ENCODE measurements around the gene MDFIC.

MDFIC gene

DNA sequence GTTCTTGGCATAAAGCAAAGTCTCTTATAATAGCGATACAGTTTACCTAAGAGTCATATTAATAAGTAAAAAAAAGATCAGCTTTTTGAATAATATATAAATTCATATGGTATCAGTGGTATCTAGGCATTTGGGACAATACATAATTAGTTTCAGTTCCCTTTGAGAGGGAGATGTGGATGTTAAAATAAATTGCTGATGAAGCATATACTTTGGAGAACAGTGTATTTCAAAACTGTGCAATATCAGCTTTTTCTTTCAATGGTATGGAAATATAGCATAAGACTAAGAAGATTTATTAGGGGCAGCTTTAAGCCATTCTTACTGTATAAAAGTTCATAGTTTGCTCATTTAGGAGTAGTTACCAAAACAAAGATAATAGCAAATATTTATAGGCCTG lies 35.5 kb downstream of the MDFIC start:
- no peak for DNase-seq

DNA sequence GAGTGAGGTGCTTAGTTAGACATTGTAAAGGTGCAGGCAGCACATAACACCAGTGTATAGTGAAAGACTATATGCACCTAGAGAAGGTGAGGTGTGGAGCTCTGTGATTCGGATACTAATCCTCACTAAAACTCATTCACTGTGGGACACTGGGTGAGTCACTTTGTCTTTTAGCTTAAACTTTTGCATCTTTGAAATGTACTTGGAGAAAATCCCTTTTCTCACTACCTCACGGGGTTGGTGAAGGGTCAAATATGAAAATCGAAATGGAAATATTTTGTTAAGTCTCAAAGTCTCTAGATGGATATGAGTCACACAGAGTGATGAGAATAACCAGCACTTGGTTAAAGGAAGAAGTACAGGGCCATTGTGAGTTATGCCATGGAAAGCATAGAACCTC lies 38.0 kb downstream of the MDFIC start:
- DNase-seq, result no peak

DNA sequence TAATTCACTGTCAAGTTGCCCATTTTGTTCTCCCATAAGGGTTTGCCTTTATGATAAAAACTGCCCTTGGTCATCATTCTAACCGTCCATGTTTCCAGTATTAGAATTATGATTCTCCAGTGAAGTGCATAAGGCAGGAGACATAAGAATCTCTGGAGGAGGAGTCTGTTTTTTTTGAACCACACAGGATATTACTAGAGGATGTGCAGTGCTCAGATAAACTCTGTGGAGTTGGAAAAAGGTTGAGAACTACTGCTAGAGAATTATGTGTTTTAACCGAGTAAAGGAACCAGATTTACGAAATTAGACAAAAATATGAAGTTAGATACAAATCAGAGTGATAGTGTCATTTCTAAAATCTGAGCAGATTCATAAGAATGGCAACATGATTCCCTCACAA lies 40.5 kb downstream of the MDFIC start:
- no peak for DNase-seq

DNA sequence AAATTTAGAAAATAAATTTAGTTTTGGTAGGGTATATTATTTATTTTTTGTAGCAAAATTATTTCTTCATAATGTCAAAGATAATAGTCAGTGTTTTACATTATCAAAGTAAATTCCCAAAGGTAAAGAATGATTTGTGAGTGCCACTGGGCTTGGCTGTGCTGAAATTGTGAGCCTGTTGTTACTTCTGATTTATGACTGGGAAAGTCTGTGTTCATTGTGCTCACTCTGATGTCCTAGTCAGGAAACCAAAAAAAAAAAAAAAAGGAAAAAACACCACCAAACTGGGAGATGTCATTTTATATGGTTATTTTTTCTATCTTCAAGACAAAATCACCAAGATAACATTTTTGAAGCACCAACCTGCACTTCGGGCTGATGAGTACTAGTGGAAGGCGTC lies 44.3 kb downstream of the MDFIC start:
- DNase-seq, result no peak

DNA sequence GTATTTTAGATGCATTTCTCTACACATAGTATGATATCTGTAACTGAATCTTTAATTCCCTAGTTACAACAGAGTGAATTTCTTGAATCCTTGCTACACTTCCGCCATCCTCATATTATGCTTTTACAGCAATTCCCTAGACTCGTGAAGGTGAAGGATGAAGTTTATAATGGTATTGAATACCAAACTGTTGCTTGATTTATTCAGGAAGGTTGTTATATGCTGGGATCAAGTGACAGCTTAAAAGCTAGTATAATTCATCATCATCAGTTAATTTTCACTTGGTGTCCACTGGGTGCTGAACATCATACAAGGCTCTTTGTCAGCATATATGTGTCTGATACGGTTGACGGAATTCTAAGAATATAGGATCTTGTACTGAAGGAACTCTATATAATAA lies 47.2 kb downstream of the MDFIC start:
- DNase-seq, result no peak

DNA sequence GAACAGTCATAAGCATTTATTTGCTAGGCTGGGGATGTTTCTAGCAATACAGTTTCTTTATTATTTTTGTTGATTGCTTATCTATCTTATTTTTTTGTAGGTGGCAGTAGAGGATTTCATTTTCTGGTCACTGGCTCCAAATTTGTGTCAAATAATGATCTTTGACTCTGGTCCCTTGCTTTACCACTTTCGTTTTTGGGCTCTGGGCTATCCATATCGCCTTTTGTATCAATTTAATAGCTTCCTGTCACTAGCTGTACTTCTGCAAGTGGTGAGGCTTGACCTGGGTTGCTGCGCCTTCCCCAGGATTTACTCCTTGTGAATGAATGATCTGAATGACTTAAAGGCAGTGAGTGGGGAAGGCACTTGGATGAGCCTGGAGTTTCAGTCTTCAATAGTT lies 48.4 kb downstream of the MDFIC start:
- DNase-seq, result peak; percentile 39

DNA sequence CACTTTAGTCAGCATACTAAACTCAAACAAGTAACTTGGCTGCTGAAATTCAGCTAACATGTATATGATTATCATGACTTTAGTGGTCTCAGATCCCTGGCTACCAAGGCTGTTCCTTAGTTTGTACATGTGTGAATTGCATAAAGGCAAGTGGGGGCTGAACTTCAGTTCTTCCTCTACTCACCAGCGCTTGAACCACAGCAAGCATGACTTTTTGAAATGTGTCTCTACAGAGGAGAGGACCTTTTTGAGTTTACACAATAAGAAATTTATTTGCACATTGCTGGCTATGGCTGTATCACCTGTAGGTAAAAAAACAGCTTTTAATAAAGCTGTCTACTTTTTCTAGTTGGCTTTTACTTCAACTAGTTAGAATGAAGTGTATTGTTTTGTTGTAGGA lies 48.8 kb downstream of the MDFIC start:
- no peak for DNase-seq

DNA sequence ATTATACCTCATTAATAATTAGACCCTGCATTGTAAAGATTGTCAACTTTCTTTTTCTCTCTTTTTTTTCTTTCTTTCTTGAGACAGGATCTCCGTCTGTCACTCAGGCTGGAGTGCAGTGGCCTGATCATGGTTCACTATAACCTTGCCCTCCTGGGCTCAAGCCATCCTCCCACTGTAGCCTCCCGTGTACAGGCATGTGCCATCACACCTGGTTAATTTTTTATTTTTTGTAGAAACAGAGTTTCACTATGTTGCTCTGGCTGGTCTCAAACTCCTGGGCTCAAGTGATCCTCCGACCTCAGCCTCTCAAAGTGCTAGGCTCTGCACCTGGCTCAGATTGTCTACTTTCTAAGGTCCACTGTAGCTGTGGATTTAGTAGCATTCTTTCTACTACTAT lies 50.7 kb downstream of the MDFIC start:
- no peak for DNase-seq

DNA sequence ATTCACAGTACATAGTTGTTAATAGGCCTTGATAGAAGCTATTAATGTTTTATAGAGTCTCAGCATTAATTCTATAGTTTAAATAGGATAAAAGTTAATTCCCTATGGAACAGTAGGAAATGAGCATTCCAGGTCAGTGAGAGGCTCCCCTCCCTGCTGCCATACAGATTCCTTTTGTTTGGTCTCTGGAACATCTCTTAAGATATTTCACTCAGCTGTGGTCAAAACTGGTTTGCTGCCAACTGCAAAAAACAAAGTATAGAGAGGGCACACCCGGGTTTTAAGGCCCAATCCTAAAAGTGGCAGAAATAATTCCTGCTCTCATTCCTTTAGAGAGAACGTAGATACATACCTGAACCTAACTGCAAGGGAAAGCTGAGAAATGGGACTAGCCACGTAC lies 51.3 kb downstream of the MDFIC start:
- no peak for DNase-seq

DNA sequence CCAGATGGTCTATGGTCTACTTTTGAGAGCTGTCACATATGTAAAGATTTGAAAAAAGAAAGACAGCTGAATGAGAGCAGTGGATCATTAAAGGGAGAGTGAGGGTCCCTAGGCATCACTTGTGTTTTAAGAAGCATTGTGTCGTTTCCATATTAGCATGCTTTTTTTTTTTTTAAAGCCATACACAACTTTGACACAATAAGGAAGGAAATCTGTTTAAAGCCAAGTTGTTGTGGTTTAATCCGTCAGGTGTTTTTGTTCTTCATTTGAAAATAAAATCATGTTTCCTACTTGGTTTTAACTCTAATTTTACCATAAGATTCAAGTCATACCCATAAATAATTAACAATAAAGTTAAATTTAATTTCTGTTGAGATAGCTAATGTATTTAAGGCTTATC lies 53.5 kb downstream of the MDFIC start:
- DNase-seq, result no peak

DNA sequence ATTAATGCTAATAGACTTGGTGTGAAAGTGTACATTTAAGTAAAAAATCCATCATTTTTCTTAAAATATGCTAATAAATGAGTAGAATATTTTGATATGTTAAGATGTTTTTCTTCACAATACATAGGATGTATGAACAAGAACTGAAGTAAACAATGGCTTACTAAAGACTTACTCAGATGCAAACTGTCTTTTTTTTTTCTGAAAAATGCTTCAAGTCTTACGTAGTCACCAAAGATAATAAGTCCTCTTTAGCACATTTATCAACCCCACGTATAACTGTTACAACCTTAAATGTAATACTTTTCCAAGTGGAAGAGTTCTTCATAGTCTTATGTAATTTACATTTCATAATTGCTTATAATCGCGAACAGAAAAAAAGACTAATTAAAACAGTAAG lies 54.8 kb downstream of the MDFIC start:
- DNase-seq, result no peak

DNA sequence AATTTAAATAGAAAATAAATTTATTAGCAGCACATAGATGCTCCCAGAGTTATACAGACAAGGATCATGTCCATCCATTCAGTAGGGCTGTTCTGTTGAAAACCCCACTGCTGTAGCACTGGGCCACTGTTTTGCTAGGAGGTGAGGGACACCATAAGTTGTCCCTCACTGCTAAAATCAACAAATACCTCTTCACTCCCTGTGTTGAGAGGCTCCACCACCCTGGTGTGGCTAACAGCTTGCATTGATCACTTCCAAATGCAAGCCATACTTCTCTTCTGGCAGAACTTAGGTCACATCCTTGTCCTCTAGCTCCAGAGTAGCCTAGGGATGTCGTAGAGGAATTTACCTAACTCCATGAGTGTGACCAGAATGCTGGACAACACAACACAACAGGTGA lies 55.4 kb downstream of the MDFIC start:
- DNase-seq, result no peak

DNA sequence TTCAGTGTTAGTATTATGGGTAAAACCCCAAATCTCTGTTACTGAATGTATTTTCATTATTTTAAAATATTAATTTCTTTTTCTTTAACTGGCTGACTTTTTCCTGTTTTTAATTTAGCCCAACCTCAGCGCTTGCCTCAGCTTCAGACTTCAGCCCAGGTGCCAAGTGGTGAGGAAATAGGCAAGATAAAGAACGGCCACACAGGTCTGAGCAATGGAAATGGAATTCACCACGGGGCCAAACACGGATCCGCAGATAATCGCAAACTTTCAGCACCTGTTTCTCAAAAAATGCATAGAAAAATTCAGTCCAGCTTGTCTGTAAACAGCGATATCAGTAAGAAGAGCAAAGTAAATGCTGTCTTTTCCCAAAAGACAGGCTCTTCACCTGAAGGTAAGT lies 57.5 kb downstream of the MDFIC start:
- no peak for DNase-seq

DNA sequence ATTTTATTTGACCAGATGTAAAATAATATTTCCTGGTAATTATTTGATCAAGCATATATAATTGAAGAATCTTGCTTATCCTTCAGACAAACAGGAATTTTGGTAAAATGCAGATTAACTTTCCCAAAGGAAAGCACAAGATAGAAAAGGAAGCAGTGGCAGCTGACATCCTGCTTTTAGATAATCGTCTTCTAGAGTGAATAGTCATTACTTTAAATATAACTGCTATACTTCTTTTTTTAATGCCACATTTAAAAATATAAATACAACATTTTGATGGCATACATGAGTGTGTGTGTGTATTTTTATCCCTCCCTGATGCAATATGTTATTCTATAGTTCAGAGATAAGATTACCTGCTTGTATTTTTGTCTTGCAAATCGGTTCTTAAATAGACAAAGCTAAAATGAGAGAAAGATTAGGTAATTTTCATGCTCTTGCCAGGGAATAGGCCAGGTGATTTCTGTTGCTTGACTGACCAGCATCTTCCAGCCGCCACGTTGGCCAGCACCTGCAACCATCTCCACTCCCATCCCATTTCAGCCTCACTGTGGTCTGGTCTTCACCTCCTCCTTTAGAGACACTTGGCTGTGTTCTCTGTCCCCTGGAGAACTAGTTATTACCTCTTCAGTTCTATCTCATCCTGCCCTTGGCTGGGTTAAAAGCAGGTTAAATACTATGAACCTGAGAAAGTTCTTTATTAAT lies 58.1 kb downstream of the MDFIC start:
- DNase-seq, result no peak

DNA sequence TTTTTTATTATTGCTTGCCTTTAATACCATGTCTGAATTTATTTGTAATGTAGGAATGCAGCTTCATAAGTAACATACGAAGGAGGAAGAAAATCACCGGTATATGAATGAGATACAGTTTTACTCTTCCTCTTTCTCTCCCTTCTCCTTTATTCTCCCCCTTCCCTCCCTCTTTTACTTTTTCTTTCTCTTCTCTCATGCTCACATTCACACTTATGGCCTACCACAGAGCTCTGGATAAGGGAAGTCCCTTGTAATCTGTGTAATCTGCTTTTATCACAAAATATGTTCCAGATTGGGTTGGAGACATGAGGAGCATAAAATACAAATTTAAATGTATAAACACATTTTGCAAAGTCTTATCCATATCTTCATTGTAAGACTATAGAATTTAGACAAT lies 59.4 kb downstream of the MDFIC start:
- peak; percentile 44 for DNase-seq

DNA sequence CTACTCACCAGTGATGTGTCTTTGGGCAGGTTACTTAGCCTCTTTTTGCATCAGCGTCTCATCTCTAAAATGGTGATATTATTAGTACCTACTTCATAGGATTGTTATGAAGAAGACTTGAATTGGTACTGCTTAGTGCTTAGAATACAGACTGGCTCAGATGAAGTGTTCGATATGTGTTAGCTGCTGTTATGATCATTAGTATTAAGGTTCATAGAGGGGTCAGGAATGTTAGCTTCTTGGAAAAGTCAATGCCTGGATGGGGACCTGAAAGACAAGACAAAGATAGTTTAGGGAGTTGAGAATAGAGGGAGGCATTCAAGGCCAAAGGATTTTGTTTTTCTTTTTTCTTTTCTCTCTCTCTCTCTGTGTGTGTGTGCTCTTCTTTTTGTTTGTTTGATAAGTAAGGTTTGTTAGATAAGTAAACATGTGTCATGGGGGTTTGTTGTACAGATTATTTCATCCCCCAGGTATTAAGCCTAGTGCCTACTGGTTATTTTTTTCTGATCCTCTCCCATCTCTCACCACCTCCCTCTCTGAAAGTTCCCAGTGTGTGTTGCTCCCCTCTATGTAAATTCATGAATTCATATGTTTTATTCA lies 63.3 kb downstream of the MDFIC start:
- DNase-seq, result no peak

DNA sequence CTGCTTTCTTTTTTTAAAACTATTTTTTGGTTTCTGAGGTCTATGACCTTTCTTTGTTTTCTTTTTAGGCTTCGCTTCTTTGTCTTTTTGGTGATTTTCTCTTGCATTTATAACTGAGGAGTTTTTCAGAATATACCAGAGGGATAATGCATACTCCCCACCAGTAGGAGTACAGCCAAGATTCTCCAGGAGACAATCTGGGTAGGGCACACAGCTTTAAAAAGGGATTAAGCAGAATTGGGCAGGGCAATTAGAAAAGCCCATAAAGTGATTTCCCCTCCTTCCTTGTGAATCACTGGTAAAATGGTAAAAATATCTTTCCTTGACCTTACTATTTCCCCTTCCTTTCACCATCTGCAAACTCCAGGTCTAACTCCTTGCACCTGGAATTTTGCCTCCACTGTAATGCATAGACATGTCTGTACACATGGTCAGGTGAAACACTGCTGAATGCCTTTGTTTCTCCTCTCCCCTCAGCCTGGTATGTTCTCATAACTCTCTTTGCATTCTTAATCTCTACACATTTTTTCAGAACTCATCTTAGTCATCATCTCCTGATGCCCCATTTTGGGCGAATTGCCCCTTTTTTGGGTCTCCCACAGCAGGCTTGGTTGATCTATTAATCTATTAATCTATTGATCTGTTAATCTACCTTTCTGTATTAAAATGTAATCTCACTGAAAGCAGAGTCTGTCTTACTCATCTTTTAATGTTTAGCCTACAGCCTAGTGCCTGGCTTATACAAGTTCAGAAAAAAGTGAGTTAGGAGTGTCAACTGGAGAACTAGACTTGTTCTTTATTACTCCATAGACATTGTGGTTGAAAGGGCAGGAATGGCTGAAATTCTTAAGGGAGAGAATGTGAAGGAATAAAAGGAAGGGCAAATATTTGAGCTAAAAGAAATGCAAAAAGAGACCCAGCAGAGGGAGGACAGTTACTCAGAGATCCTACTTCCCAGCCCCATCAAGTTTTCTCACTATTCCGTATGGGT lies 64.6 kb downstream of the MDFIC start:
- DNase-seq, result no peak

DNA sequence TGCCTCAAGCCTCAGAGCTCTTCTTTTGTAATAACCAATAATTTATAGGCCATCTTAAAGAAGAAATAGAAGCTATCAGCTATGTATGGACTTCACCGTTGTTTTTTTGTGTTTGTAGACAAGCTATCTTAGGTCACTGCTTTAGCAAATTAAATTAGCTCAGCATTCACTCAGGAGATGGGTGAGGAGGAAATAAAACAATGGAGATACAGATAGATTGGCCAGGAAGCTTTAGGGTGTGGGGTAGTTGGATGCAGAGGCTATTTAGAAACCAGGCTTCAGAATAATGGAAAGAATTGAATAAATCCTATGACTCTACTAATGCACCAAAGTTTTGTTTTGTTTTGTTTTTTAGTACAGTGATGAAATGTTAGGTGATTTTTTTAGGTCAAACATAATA lies 66.1 kb downstream of the MDFIC start:
- DNase-seq, result no peak

DNA sequence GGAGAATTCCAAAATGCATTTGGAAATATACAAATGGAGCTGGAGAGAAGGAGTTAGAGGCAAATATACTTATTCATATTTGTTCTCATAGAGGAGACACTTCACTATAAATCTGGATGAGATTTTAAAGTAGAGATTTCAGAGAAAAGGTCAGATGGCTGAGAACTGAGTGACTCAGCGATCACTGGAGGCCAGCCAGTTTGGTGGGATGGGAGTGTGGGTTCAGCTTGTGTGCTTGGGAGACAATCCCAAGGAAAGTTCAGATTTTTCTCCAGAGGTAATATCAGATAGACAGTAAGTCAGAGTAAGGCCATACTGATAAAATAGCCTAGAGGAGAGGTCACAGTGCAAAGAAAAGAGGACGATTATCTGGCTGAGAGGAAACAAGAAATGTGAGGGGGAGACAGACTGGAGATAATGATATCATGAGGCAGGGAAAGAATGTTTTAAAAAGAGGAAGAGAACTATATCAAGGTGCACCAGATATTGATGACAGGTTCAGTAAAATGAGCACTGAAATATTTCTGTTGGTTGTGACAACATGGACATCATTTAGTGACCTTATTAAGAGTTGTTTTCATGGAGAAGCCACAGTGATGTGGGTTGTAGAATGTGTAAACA lies 67.0 kb downstream of the MDFIC start:
- peak; percentile 81 for DNase-seq

DNA sequence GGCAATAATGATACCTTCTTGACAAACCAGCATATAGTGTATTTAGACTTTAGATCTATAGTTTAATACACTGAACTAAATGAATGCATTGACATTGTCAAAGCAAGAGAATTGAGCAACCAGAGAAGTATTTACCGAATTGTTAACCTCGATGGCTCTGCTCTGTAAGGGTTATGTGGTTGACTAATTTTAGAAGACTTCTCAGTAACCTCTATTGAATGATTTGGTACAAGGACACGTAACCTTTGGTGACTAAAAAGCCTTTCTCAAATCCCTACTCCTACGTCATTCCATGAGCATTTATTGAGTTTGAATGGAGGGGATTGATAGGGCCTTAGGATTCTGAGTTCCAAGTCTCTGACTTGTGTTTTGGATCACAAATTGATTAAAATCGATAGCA lies 67.6 kb downstream of the MDFIC start:
- no peak for DNase-seq

DNA sequence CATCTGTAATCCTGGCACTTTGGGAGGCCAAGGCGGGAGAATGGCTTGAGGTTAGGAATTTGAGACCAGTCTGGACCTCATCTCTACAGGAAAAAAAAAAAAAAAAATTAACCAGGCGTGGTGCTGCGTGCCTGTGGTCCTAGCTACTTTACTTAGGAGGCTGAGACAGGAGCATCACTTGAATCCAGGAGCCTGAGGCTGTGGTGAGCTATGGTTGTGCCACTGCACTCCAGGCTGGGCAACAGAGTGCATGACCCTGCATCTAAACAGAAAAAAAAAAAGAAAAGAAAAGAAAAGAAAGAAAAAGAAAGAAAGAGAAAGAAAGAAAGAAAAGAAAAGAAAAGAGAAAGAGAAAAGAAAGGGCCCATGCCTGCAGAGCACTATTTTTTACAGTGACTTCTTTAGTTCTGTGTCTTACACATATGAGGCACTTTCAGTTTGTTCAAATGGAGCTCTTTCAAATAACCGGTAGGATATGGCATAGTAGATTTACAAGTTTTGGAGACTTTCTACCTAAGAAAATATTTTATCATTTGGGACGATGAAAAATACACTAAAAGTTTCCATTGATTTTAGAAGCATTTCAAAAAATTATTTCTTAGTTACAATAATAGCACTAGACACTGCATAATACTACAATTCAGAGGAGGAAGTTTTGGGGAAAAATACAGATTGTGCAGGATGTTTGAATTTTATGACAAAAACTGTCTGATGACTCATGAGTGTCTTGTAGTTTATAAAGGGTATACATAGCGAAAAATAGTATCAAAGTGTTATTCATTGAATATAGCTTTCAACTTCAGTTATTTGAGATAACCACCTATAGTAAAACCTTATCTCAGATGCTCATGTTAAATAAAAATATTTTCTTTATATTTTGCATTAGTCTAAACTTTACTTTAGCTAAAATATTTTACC lies 75.9 kb downstream of the MDFIC start:
- DNase-seq, result no peak

DNA sequence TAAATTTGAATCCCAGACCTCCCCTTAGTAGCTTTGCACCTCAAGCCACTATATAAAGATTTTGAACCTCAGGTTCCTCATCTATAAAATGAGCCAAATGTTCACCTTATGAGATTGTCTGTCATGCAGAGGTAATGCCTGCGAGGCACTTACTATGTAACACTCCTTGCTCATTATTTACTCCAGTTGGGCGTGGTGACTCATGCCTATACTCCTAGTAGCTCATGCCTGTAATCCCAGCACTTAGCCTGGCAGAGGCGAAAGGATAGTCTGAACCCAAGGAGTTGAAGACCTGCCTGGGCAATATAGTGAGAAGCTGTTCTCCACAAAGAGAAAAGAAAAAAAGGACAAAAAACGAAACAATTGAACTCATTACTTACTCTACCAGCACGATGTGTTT lies 82.2 kb downstream of the MDFIC start:
- no peak for DNase-seq

Data from OCI-M1 (cell line).